Lower lobe of right lung (tissue), 2 donors: ENCODE data around the gene AGL. TPM values are rescaled to one million over a fixed set of nuclear protein-coding genes. Genes with fewer than 3 reads are reported as not detected.
"Not testable (repeated sequence)": the region's sequence is repeated elsewhere in the genome, so short reads cannot be mapped to it uniquely, and the experiment has no call there.

Source experiments
- ATAC-seq, 2 donors: fragments of 200-7000 bp; cut with Tn5 transposase; one replicate each; pipeline ENCODE4 v1.9.1; 2020 to 2022; ENCODE audit warnings: mild to moderate bottlenecking in 2 of 2, moderate library complexity in 2 of 2
- DNase-seq: peaks from one replicate; pipeline ENCODE4 v3.0.0-alpha.2; 2020
- H3K27ac ChIP-seq: fragments of 200-600 bp; one replicate; pipeline ENCODE4 v1.8.0; 2022
- H3K27me3 ChIP-seq: fragments of 200-600 bp; one replicate; pipeline ENCODE4 v1.8.0; 2022; ENCODE audit warnings: low read depth
- H3K36me3 ChIP-seq: fragments of 200-600 bp; one replicate; pipeline ENCODE4 v1.8.0; 2022; ENCODE audit warnings: mild to moderate bottlenecking
- H3K4me1 ChIP-seq: fragments of 200-600 bp; one replicate; pipeline ENCODE4 v1.8.0; 2022
- H3K4me3 ChIP-seq: fragments of 200-600 bp; one replicate; pipeline ENCODE4 v1.8.0; 2022; ENCODE audit warnings: mild to moderate bottlenecking
- H3K9me3 ChIP-seq: fragments of 200-600 bp; one replicate; pipeline ENCODE4 v1.8.0; 2022
- CTCF ChIP-seq: fragments of 200-600 bp; IDR thresholded peaks from one replicate; pipeline ENCODE4 v1.8.0; 2022; ENCODE audit warnings: antibody characterized with exemption, mild to moderate bottlenecking
- intact Hi-C: fragments of 100-400 bp; cut with DNase I; formaldehyde crosslinking; loops from one replicate; pipeline ENCODE4 v1.11.0; 2022
- total RNA-seq: library from RNA; stranded (reverse); fragmentation: NEBNext Ultra II Directional; extraction: Animal tissue kit (Norgen Biotek cat#: 25700); gene quantifications from one replicate; pipeline ENCODE4 v1.2.1, GENCODE V29; 2021
- donor health status: DM: no; HTN: yes; CAD: no; lungs with severe emphysema.

Gene AGL
- total RNA-seq, 1 donor from 2014 or later = 14.6 TPM

DNA sequence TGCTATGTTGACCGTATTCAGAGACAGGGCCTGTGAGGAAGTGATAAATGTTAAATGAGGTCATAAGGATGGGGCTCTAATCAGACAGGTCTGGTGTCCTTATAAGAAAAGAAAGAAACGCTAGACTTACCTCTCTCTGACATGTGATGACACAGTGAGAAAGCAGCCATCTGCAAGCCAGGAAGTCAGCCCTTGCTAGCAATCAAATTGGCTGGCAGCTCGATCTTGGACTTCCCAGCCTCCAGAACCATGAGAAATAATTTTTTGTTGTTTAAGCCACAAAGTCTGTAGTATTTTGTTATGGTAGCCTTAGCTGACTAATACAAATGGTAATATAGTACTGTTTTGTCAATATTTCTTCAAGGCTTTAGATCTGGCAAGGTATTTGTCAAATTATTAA is 25.1 kb upstream of the AGL start:
- Histone ChIP-seq H3K27ac (no peak overlapping the region), H3K27me3 (no peaks in the 10 kb centered on the region), H3K36me3 (no peaks in the 10 kb centered on the region), H3K9me3 (no peaks in the 10 kb centered on the region), H3K4me3 (no peak overlapping the region), H3K4me1 (no peaks in the 10 kb centered on the region)
- DNase-seq (no peak), ATAC-seq (no peak)
- TF ChIP-seq CTCF = no peak
- intact Hi-C loops = no loop called here

DNA sequence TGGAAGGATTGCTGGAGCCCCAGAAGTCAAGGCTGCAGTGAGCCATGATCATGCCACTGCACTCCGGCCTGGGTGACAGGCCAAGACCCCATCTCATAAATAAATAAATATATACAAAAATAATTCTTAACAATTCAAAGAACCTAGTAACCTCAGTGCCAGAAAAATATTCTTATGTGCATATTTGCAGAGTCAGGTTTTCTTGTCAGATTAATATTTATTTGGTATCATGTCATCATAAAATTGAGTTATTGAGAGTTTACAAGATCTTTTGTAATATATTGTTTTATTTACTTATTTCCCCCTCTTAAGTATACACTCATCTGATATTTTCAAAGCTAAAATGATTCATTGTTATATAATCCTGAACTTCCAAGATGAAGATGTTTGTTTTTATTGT is 24.5 kb upstream of the AGL start:
- DNase-seq = no peak
- intact Hi-C loops = no loop called here
- ATAC-seq = no peak

GRCh38 chr1:99827970-99828369 is 22.2 kb upstream of the AGL start:
- DNase-seq (no peak), ATAC-seq (no peak)
- intact Hi-C loops = no loop called here
- Histone ChIP-seq H3K9me3 (no peaks in the 10 kb centered on the region), H3K4me3 (no peak overlapping the region), H3K4me1 (no peaks in the 10 kb centered on the region), H3K36me3 (no peaks in the 10 kb centered on the region), H3K27ac (no peak overlapping the region), H3K27me3 (no peaks in the 10 kb centered on the region)
- no peak for TF ChIP-seq CTCF

More for the DNA sequence above, 24.5 kb upstream of the AGL start:
- Histone ChIP-seq H3K4me3 (no peak overlapping the region), H3K27me3 (no peaks in the 10 kb centered on the region), H3K27ac (no peak overlapping the region), H3K9me3 (no peaks in the 10 kb centered on the region), H3K4me1 (no peaks in the 10 kb centered on the region), H3K36me3 (no peaks in the 10 kb centered on the region)
- no peak for TF ChIP-seq CTCF

DNA sequence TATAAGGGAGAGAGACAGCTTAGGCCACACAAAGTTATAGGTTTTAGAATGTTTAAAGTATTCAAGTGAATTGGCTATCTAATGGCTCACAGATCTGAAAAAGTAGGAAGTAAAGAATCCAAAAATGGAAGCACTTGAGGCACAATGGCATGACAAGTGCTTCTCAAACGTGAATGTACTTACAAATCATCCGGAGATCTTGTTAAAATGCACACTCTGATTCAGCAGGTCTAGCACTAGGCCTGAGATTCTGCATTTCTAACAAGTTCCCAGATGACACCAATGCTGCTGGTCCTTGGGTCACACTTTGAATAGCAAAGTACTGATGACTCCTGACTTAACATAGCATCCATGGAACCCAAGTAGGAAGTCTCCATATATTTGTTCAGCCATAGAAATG is 20.9 kb upstream of the AGL start:
- TF ChIP-seq CTCF = no peak
- peak; percentile 51 to 87 for ATAC-seq
- Histone ChIP-seq H3K9me3 (no peaks in the 10 kb centered on the region), H3K27me3 (no peaks in the 10 kb centered on the region), H3K36me3 (no peaks in the 10 kb centered on the region), H3K4me1 (no peaks in the 10 kb centered on the region), H3K4me3 (no peak overlapping the region), H3K27ac (no peak overlapping the region)
- DNase-seq = no peak
- intact Hi-C loops = no loop called here

GRCh38 chr1:99833911-99834310 is 16.2 kb upstream of the AGL start:
- H3K27ac ChIP-seq, DNase-seq, intact Hi-C loops, ATAC-seq, H3K4me1 ChIP-seq, H3K9me3 ChIP-seq, H3K36me3 ChIP-seq, H3K27me3 ChIP-seq, H3K4me3 ChIP-seq: not testable (repeated sequence)

GRCh38 chr1:99836171-99837103 is 13.7 kb upstream of the AGL start:
- ATAC-seq, H3K4me3 ChIP-seq, H3K27ac ChIP-seq, H3K4me1 ChIP-seq, H3K9me3 ChIP-seq, H3K36me3 ChIP-seq, DNase-seq, intact Hi-C loops, H3K27me3 ChIP-seq: not testable (repeated sequence)

DNA sequence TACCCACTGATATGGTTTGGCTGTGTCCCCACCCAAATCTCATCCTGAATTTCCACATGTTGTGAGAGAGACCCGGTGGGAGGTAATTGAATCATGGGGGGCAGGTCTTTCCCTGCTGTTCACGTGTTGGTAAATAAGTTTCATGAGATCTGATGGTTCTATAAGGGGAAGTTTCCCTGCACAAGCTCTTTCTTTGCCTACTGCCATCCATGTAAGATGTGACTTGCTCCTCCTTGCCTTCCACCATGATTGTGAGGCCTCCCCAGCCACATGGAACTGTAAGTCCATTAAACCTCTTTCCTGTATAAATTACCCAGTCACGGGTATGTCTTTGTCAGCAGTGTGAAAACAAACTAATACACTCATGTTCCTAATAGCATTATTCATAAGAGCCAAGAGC is 9.8 kb upstream of the AGL start:
- H3K27ac ChIP-seq, H3K4me3 ChIP-seq, H3K36me3 ChIP-seq, H3K9me3 ChIP-seq, H3K4me1 ChIP-seq, ATAC-seq, intact Hi-C loops, H3K27me3 ChIP-seq, DNase-seq: not testable (repeated sequence)
